Stimulated activated CD8-positive, alpha-beta memory T cell treated with anti-CD3 and anti-CD28 coated beads, Interleukin-4, amount 100 ng/mL, for 48 hours (primary cell): ENCODE results near the gene HOXA7.

Source experiments
- DNase-seq: peaks from one replicate; pipeline ENCODE4 v3.0.0-alpha.2; 2020

Gene HOXA7

GRCh38 chr7:27130540-27131389 is 25.7 kb downstream of the HOXA7 start, which contains the start of gene HOXA4:
Gene HOXA4, minus strand, starts transcription at chr7:27130757. Its CDS starts 24 bp downstream, at chr7:27130733.
- peak; percentile 74 for DNase-seq

- no peak for DNase-seq
Observed at GRCh38 chr7:27129729-27130539, 26.5 kb downstream of the HOXA7 start.

- no peak for DNase-seq
Observed at GRCh38 chr7:27128776-27129728, 27.4 kb downstream of the HOXA7 start.

- DNase-seq = no peak
Observed at GRCh38 chr7:27128034-27128433, 28.4 kb downstream of the HOXA7 start.

- DNase-seq = no peak
Observed at GRCh38 chr7:27126596-27127327, 29.7 kb downstream of the HOXA7 start.

GRCh38 chr7:27125986-27126394 is 30.5 kb downstream of the HOXA7 start:
- no peak for DNase-seq

GRCh38 chr7:27124902-27125689 is 31.4 kb downstream of the HOXA7 start:
- no peak for DNase-seq

- no peak for DNase-seq
Observed at GRCh38 chr7:27124096-27124901, 32.2 kb downstream of the HOXA7 start.

GRCh38 chr7:27123477-27124053 is 32.9 kb downstream of the HOXA7 start:
- no peak for DNase-seq

GRCh38 chr7:27123007-27123476 is 33.4 kb downstream of the HOXA7 start:
- no peak for DNase-seq

- DNase-seq = no peak
Observed at GRCh38 chr7:27122077-27122910, 34.2 kb downstream of the HOXA7 start.

GRCh38 chr7:27121684-27122076 is 34.8 kb downstream of the HOXA7 start:
- DNase-seq = no peak

GRCh38 chr7:27119412-27119911 is 37.0 kb downstream of the HOXA7 start:
- no peak for DNase-seq

- DNase-seq = no peak
Observed at GRCh38 chr7:27118580-27118979, 37.9 kb downstream of the HOXA7 start.

GRCh38 chr7:27117887-27118491 is 38.5 kb downstream of the HOXA7 start:
- no peak for DNase-seq

- DNase-seq = no peak
Observed at GRCh38 chr7:27116962-27117886, 39.3 kb downstream of the HOXA7 start.
